Measurements from ENCODE around the gene BDH2. TPM values are rescaled to one million over a fixed set of nuclear protein-coding genes. Genes with fewer than 3 reads are reported as not detected.

BDH2 gene
- total RNA-seq, 2 donors from 2014 or later, result 9.1 to 13.5 TPM

- ATAC-seq, result no peak
- no peaks in the 10 kb centered on the region for H3K27me3 Mint-ChIP-seq
These were observed 68.8 kb downstream of the BDH2 start for GRCh38 chr4:103030791-103031190.

GRCh38 chr4:103029300-103029699 lies 70.3 kb downstream of the BDH2 start:
- Mint-ChIP-seq H3K4me3 (no peak overlapping the region), H3K27me3 (no peaks in the 10 kb centered on the region), H3K27ac (no peak overlapping the region), H3K36me3 (peaks cover 5% of the 10 kb centered on the region), H3K4me1 (ENCODE audit: low read depth in 2 of 2) (no peaks in the 10 kb centered on the region), H3K9me3 (no peaks in the 10 kb centered on the region)
- no peak for ATAC-seq
- DNase-seq (ENCODE audit: low spot score), result no peak

More at GRCh38 chr4:103030791-103031190, 68.8 kb downstream of the BDH2 start:
- H3K9me3 Mint-ChIP-seq, result no peaks in the 10 kb centered on the region
- no peaks in the 10 kb centered on the region for H3K4me1 Mint-ChIP-seq (ENCODE audit: low read depth in 2 of 2)
- no peak overlapping the region for H3K4me3 Mint-ChIP-seq
- no peak overlapping the region for H3K27ac Mint-ChIP-seq
- no peak for DNase-seq (ENCODE audit: low spot score)
- peaks cover under 1% of the 10 kb centered on the region for H3K36me3 Mint-ChIP-seq

Other genes with a start within 250 kb of the BDH2 start
- gene CISD2, start 230.8 kb downstream of the BDH2 start, total RNA-seq, result 10 to 100 TPM; 26.8 to 31.1 TPM
- under 1 TPM in 1 of 2 donors, not detected in 1; 0.43 TPM for gene SLC9B1, start 80.1 kb downstream of the BDH2 start, total RNA-seq
- 10 to 100 TPM; 19.6 to 46.6 TPM for gene SLC9B2, start 23.1 kb downstream of the BDH2 start, total RNA-seq
- 10 to 100 TPM; 29.7 to 69.6 TPM for gene CENPE, start 98.5 kb upstream of the BDH2 start, total RNA-seq